Tibial nerve (tissue), 3 donors: Measurements from ENCODE around the gene FAM228B.

ENCODE experiments used
- CTCF ChIP-seq, 5 experiments: fragments of 200-600 bp in 3 of 5; fragments of 450-650 bp in 2 of 5; sonication (generic) in 3 of 5; IDR thresholded peaks; one replicate each; pipeline ENCODE4 v1.5.1; 2016 to 2019; ENCODE audit warnings: antibody characterized with exemption in 5 of 5, mild to moderate bottlenecking in 3 of 5, moderate library complexity in 2 of 5
- POLR2A ChIP-seq, 2 donors: fragments of 450-650 bp; IDR thresholded peaks; one replicate each; pipeline ENCODE4 v1.6.1; 2017; ENCODE audit warnings: antibody characterized with exemption in 2 of 2, mild to moderate bottlenecking in 2 of 2, moderate library complexity in 2 of 2

GRCh38 chr2:24104906-24105305, 18.4 kb upstream of the FAM228B start:
- no peak for TF ChIP-seq CTCF (IDR thresholded peaks at IDR 0.05)
- no peak for TF ChIP-seq POLR2A (IDR thresholded peaks at IDR 0.05)
